HG03571 (cell line): ENCODE measurements around the gene MPDZ.

Experiments used
- ATAC-seq: cut with Tn5 transposase; IDR thresholded peaks from one replicate; pipeline ENCODE4 v1.9.1; 2021; ENCODE audit not compliant: unreplicated experiment

The MPDZ gene, protein sequence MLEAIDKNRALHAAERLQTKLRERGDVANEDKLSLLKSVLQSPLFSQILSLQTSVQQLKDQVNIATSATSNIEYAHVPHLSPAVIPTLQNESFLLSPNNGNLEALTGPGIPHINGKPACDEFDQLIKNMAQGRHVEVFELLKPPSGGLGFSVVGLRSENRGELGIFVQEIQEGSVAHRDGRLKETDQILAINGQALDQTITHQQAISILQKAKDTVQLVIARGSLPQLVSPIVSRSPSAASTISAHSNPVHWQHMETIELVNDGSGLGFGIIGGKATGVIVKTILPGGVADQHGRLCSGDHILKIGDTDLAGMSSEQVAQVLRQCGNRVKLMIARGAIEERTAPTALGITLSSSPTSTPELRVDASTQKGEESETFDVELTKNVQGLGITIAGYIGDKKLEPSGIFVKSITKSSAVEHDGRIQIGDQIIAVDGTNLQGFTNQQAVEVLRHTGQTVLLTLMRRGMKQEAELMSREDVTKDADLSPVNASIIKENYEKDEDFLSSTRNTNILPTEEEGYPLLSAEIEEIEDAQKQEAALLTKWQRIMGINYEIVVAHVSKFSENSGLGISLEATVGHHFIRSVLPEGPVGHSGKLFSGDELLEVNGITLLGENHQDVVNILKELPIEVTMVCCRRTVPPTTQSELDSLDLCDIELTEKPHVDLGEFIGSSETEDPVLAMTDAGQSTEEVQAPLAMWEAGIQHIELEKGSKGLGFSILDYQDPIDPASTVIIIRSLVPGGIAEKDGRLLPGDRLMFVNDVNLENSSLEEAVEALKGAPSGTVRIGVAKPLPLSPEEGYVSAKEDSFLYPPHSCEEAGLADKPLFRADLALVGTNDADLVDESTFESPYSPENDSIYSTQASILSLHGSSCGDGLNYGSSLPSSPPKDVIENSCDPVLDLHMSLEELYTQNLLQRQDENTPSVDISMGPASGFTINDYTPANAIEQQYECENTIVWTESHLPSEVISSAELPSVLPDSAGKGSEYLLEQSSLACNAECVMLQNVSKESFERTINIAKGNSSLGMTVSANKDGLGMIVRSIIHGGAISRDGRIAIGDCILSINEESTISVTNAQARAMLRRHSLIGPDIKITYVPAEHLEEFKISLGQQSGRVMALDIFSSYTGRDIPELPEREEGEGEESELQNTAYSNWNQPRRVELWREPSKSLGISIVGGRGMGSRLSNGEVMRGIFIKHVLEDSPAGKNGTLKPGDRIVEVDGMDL (N-terminal part only)

DNA sequence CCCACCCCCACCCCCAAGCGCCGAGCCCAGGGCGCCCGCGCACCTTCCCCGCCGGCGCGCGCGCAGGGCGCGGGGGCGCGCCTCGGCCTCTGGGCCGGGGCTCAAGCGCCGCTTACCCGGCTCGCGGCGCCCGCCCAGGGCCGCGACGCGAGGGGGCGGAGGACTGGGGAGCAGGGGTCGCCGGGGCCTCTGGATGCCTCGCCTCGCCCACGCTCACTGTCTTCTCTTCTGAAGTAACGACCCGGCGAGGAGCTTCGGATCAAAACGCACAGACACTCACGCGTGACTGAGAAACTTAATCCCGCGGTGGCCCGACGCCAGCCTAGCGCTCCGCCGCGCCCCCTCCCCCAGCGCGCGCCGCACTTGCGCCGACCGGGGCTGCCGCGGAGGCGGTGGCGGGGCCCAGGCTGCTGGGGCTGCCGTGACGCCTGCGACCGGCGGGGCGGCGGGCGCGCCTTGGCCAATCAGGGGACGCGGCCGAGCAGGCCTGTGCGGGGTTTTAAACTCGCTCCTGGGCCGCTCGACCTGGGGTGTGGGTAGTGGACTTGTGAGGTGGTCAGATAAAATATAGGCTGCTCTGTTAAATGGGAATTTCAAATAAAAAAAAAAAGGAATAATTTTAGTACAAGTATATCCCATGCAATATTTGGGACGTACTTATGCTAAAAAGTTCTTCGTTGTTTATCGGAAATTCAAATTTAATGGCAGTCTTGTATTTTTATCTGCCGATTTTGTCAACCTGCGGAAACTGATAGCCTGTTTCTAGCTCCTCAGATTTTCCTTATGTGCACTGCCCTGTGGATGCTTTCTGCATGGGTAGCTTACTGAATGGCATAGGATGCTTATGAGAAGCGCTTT is at the start of gene MPDZ:
Gene MPDZ, minus strand, starts transcription at position 409 of the 858 bp plus-strand sequence. CDS start 29,377 bp downstream, outside the sequence.
- ATAC-seq, result no peak

DNA sequence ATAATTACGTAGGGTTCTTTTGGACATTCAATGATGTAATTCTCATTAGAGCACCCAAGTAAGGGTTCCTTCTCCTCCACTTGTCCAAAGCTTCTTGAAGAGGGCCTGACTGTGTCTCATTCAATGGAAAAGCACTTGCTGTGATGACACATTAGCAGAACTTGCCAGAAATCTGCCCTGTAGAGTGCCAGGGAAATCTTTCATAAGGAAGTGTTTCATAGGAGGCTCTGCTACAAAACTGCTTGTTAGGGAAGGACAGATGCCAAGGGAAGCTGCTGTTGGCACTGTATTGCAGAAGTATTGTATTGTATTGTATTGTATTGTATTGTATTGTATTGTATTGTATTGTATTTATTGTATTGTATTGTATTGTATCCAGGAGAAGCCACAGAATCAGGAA is 45.5 kb upstream of the MPDZ start:
- no peak for ATAC-seq

DNA sequence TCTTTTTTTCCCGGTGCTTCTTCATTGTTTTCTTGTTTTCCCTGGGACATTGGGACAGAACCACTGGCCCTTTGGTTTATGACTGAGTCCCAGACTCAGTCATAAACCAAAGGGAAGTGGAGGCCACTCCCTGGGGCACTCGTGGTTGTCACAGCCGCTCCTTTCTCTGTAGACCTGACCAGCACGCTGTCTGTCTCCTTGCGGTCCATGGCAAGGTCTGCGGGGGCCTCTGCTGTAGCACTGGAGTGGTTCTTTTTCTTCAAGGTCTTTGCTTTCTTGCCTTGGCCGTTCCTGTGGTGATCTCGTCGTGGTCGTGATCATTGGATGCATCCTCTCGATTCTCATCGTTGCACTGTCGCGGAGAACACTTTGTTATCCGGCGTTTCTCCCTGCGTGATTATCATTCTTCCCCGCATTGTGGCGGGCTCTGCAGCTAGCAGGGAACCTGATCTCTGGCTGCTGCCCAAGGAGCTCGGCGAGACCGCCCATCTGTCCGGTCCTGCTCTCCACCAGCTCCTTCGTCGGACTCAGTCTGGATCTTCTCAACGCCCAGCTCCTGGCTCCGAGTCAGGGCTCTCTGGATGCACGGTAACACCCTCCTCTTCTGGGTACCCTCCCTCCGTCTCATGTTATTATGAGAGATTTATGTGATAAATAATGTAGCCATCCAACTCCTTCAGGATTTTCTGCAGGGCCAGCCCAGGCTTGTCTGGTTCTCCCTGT is 43.5 kb upstream of the MPDZ start:
- ATAC-seq, result no peak

DNA sequence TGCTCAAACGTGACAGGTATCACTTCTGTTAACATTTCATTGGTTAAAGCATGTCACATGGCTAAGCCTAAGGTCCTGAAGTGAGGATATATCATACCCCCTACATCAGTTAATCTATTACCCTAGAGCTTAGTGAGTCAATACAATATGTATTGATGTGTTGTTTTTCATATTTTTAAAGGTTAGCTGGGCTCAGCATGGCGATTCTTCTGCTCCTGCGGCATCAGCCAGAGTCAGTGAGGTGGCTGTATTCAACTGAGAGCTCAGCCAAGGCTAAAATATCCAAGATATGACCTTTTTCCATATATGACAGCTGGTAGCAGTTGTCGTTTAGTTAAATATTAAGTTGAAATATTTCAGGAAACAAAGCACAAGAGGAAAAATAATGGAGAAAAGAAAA is 38.5 kb upstream of the MPDZ start:
- ATAC-seq, result no peak

DNA sequence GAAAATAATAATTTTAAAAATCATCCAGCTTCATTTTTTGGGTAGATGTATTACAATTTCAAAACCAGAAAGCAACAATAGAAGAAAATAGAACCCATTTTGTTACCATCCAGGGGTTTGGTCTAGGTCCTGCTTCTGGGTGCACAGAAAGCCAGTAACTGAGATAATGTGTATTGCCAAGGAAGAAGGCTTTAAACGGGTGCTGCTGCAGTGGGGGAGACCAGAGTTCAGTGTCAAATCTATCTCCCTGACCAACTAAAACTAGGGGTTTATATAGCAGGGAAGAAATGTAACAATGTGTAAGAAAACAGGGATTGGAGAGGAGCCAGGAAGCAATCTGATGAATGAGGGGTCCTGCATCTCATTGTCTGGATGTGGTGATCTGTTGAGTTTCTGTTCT is 17.5 kb upstream of the MPDZ start:
- ATAC-seq, result no peak

DNA sequence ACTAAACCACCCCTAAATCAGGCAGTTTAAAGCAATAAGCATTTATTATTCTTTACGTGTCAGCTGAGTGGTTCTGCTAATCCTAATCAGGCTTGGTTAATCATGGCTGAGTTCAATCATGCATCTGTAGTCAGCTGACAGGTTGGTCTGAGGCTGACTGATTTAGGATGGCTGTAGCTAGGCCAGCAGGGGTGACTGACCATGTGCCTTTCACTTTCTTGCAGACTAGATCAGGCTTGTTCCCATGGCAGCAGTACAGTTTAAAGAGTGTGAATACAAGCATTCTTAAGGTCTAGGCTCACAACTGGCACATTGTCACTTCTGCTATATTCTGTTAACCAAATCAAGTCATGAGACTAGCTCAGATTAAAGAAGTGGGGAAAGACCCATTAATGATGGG is 16.1 kb upstream of the MPDZ start:
- no peak for ATAC-seq

DNA sequence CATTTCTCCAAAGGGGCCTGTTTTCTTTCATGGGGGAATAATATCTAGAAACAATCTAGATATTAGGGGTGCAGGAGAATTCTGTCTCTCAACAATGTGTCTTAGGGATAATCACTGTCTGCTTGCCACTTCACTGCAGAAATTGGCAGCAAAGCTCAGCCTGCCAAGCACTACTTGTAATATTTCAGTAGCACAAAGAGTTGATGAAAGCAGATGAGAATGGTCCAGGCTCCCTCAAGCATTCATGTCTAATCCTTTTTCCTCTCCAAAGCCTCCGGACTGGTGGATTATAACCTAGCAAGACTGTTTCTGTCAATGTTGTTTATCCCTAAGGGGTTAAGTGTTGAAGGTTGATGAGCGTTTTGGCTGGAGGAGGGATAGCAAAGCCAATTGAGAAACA is 13.3 kb upstream of the MPDZ start:
- no peak for ATAC-seq

DNA sequence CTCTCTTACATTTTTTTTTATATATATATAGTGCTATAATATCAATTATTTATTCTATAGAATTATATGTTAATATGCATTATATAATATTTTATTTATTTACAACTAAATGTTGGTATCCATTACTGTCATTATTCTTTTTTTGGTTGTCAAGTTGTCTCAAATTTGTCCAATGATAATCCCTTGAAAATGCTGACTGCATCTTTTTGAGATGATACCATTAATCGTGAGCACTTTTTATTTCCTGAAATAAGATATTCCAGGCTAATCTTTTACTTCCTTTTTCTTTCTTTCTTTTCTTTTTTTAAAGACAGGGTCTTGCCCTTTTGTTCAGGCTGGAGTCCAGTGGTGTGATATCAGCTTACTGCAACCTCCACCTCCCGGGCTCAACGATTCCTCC is 12.7 kb upstream of the MPDZ start:
- ATAC-seq, result no peak

DNA sequence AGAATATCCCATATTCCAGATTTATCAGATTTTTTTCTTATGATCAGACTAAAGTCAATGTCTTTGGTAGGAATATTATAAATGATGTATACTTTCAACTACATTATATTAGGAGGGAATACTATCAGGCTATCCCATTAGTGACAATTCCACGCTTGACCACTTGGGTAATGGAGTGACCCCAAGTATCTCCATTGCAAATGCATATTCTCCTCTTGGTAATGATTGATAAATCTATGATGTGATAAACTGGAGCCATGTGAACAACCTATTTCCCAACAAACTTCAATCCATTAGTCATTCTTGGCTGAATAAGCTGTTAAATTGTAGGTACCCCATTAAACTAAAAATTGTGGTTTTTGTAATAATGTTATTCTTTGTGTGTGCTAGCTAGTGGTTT is 12.2 kb upstream of the MPDZ start:
- no peak for ATAC-seq

DNA sequence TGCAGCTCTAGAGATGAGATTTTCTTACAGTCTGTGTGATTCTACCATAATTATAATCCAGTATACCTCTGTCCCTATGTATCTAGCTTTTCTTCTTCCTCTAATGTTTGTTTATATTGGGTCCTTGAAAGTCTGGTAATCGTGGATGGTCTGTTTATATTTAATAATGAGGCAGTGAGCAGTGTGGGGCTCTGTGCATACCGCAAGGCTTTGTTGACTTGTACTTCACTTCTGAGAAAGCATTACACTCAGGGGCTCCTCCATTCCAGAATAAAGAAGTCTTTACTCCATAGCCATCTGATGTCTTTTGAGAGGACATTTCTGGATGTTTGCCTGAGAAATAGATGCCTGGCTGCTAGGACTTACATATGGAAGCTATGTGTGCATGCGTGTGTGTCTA is 4.5 kb upstream of the MPDZ start:
- ATAC-seq, result no peak

DNA sequence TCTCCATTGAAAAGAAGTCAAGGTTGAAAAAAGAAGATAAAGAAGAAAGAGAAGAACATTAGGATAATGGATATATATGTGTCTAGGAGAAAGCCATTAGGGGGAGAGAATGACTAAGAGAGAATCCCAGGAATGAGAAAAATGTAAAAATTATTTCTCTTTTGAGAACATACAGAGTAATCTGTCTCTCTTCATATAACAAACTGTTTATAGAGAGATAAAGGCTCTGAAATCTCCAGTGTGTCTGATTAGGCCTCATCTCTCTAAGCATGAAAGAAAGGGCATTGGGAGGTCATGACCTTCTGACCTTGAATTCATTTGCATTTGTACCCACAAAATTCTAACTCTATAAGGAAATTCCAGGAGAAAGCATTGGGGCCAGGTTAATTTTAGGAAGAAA is 3.5 kb upstream of the MPDZ start:
- no peak for ATAC-seq

DNA sequence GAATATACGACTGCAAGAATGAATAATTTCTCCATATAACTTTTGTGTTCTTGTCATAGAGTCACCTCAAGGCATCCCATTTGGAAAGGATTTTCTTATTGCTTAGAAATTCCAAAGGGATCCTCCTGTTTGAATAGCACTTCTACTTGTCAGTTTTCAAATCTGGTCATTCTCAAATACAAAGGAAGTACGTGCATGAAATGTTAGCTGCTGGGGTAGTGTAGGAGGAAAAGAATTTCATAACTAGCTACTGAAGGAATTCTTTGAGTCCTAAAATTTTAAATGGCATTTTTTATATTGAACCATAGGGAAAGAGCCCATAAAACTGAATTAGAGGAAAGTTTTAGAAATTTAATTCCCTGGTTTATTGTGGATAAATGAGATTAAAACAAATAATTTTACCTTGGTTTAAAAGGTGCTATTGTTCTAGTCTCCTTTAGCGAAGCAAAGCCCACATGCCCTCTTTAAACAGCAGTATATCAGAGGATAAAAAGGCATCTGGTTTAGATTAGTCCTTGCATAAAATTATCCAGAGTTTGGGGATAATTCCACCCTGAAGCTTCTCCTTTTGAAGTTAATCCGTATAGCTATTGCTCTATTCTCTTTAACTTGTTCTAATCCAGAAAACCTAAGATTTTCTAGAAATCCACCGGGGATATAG is 2.0 kb upstream of the MPDZ start:
- ATAC-seq, result no peak

DNA sequence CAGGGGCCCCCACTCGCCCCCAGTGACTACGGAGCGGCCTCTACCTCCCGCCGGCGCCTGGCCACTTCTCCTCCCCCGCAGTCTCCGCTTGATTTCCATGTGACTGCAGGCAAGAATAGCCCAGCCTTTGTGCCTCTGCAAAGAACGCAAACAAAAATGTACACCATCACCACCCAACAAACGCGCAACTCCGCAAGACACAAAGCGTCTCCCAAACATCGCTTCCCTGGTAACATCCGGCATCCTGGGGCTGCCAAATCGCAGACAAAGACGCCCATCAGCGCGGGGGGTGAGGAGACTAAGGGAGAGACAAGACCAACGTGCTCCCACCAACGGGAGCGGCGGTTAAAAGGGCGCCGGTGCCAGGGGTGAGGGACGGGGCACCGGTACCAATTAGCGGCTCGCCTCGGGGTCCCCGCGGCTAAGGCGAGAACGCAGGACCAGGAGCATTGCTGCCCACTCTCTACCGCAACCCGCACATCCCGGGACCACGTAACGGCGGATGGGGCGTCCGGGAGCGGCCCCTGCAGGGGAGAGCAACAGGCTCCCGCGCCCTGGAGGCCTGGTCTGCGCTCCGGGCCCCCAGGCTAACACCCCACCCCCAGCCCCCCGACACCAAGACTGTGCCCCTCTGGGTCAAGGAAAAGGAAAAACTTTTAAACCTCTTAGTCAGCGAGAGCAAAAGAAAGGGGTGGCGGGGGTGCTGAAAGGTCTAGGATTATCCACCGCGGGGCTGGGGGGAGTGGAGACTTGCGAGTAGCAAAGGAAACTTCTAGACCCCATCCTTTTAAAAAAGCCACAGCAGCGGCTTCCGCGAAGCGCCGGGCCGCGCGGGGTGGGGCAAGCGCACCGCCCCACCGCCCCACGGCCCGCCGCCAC is 885 bp downstream of the MPDZ start:
- no peak for ATAC-seq

DNA sequence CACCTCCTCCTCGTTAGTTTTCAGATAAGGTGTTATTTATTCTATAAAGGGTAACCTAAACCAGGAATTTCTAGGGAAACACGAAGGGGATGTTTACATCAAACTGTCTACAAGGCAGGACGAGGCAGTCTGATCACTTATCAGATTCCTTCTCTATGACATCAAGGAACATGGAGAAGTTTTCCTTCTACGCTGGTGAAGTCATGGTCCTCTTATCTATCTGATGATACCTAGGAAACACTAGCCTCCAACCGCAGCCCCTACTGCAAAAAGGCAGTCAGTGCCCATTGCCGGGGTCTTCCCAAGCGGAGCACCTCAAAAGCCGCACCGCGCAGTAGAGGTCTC is 1.5 kb downstream of the MPDZ start:
- no peak for ATAC-seq

DNA sequence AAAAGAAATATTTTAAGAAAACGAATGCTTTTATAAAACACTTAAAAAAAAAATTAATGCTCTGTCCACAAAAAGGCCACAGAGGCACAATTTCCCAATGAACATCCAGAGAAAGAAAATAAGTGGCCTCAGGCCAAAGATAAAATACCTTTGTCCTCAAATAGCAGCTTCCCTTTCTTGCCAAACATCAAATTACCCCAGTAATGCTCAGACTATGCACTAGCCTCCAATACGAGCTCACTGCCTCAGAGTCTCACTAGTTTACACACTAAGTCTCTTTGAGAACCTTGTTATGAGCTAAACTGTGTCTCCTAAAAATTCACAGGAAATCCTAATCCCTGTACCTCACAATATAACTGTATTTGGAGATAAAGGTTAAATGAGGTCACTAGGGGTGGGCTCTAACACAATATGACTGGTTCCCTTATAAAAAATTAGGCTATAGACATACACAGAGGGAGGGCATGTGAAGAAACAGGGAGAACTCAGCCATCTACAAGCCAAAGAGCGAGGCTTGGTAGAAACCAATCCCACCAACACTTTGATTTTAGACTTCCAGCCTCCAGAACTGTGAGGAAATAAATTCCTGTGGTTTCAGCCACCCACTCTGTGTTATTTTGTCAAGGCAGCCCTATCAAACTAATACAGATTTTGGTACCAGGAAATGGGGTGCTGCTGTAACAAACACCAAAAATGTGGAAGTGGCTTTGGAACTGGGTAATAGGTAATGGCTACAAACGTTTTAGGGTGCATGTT is 4.4 kb downstream of the MPDZ start:
- ATAC-seq, result no peak

DNA sequence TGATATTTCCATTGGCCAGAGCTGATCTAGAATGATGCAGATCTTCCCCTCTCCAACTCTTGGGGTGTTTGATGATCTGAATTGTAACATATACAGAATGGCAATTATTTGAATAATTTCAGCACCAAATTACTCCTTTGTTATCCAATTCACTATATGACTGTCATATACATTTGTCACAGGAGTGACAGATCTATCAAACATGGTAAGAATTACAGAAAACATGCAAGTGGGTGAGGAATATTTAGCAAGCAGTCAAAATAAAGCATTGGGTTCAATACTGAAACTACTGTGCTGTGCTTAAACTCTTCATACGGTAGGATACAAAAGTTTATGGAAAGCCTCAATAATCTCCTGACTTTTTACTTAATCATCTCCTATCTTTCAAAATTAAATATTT is 8.8 kb downstream of the MPDZ start:
- no peak for ATAC-seq

DNA sequence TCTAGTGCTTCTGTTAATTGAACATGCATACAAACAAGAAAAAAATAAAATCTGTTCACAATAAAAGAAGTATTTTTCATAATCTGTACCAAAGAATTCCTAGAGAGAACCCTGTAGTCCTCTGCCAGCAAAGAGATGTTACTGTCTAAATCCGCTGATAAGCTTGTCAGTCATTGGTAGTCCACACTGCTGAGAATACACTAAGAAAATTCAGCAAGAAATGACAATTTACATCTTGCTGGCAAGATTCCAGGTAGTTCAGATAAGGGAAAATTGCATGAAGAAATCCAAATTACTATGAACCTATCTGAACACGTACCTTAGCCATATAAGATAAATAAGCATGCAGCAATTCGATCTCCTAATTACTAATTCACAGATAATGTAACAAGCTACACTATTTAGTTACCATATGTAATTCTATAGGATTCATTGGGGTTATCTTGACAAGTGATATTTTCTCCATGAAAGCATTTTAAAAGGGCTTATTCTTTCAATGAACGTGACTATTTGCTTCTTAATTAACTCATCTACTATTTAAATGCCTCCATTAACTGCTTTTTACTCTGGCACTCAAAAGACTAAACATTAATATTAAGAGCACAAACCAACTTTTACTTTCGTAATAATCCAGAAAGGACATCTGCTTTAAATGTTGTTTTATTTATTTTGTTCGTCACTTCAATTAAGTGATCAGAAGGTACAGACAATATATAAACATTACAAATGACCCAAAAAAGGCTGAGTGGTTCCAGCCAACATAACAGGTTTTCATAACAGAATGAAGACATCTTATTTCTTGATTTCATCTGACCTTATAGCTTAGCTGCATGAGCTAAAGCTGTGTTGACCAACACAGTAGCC is 9.7 kb downstream of the MPDZ start:
- no peak for ATAC-seq
